Calu3 (cell line): Measurements from ENCODE around the gene JPT2. TPM values are rescaled to one million over a fixed set of nuclear protein-coding genes. Genes with fewer than 3 reads are reported as not detected.

Experiments used
- BruUV-seq: library from RNA; stranded (reverse); fragments of 400-500 nt; replicated peaks from 2 replicates; lab custom pipeline; 2021; lab: Mats Ljungman, UMichigan
- CTCF ChIA-PET: fragments of 300-600 bp; sonication (Branson Sonifier 250); formaldehyde crosslinking; loops from one replicate; lab custom pipeline; 2022; ENCODE audit warnings: antibody characterized with exemption; lab: Charles Lee
- DNase-seq: peaks from one replicate; pipeline ENCODE4 v3.0.0; 2022
- H3K27ac Mint-ChIP-seq: one replicate; pipeline ENCODE4 v1.8.0; 2022; ENCODE audit warnings: mixed read lengths; ENCODE audit not compliant: unreplicated experiment
- H3K27me3 Mint-ChIP-seq: one replicate; pipeline ENCODE4 v1.8.0; 2022; ENCODE audit warnings: mixed read lengths; ENCODE audit not compliant: unreplicated experiment
- H3K36me3 Mint-ChIP-seq: one replicate; pipeline ENCODE4 v1.8.0; 2022; ENCODE audit warnings: mild to moderate bottlenecking, moderate library complexity, mixed read lengths; ENCODE audit not compliant: insufficient read depth, unreplicated experiment
- H3K4me1 Mint-ChIP-seq: one replicate; pipeline ENCODE4 v1.8.0; 2022; ENCODE audit warnings: mild to moderate bottlenecking, low read depth, mixed read lengths; ENCODE audit not compliant: unreplicated experiment
- H3K4me3 Mint-ChIP-seq: one replicate; pipeline ENCODE4 v1.8.0; 2022; ENCODE audit warnings: mild to moderate bottlenecking, low read depth, moderate library complexity, mixed read lengths; ENCODE audit not compliant: unreplicated experiment
- H3K9me3 Mint-ChIP-seq: one replicate; pipeline ENCODE4 v1.8.0; 2022; ENCODE audit warnings: low read depth, mixed read lengths; ENCODE audit not compliant: unreplicated experiment
- CTCF ChIP-seq: fragments of 200-600 bp; IDR thresholded peaks from one replicate; pipeline ENCODE4 v1.8.0; 2022; ENCODE audit warnings: antibody characterized with exemption; ENCODE audit not compliant: unreplicated experiment
- intact Hi-C: fragments of 100-400 bp; cut with micrococcal nuclease; formaldehyde crosslinking; loops from one replicate; pipeline ENCODE4 v1.10.0; 2022; ENCODE audit not compliant: unreplicated experiment
- total RNA-seq: library from RNA; stranded (reverse); gene quantifications from 2 replicates; pipeline ENCODE4 v1.2.3, GENCODE V29; 2022

JPT2 gene
- total RNA-seq, 1 experiment from 2014 or later: 185 TPM

- intact Hi-C loops: no loop called here
- Mint-ChIP-seq H3K27ac (no peak overlapping the region), H3K36me3 (peaks cover 48% of the 10 kb centered on the region), H3K9me3 (no peaks in the 10 kb centered on the region), H3K4me3 (no peak overlapping the region), H3K27me3 (no peaks in the 10 kb centered on the region), H3K4me1 (no peaks in the 10 kb centered on the region)
- no peak for TF ChIP-seq CTCF
- CTCF ChIA-PET: no interaction called here
- no TSS peak for BruUV-seq
- DNase-seq: no peak
Measured at GRCh38 chr16:1637526-1637925, 40.6 kb upstream of the JPT2 start.

GRCh38 chr16:1638757-1639156, 39.3 kb upstream of the JPT2 start:
- H3K9me3 Mint-ChIP-seq: no peaks in the 10 kb centered on the region
- intact Hi-C loops: no loop called here
- no peak overlapping the region for H3K4me3 Mint-ChIP-seq
- no peaks in the 10 kb centered on the region for H3K4me1 Mint-ChIP-seq
- H3K27ac Mint-ChIP-seq: no peak overlapping the region
- no peak for TF ChIP-seq CTCF
- no TSS peak for BruUV-seq
- CTCF ChIA-PET: no interaction called here
- H3K27me3 Mint-ChIP-seq: no peaks in the 10 kb centered on the region
- peaks cover 49% of the 10 kb centered on the region for H3K36me3 Mint-ChIP-seq
- DNase-seq: no peak

GRCh38 chr16:1639282-1639681, 38.8 kb upstream of the JPT2 start:
- DNase-seq: no peak
- BruUV-seq: no TSS peak
- TF ChIP-seq CTCF: no peak
- Mint-ChIP-seq H3K27ac (no peak overlapping the region), H3K27me3 (no peaks in the 10 kb centered on the region), H3K9me3 (no peaks in the 10 kb centered on the region), H3K4me3 (no peak overlapping the region), H3K36me3 (peaks cover 48% of the 10 kb centered on the region), H3K4me1 (no peaks in the 10 kb centered on the region)
- CTCF ChIA-PET: no interaction called here
- intact Hi-C loops: no loop called here

- no peak for TF ChIP-seq CTCF
- CTCF ChIA-PET: no interaction called here
- no peak overlapping the region for H3K27ac Mint-ChIP-seq
Measured at GRCh38 chr16:1639860-1640259, 38.2 kb upstream of the JPT2 start.

More at GRCh38 chr16:1639860-1640259, 38.2 kb upstream of the JPT2 start:
- DNase-seq: no peak
- no TSS peak for BruUV-seq
- intact Hi-C loops: no loop called here
- H3K4me1 Mint-ChIP-seq: no peaks in the 10 kb centered on the region
- no peaks in the 10 kb centered on the region for H3K27me3 Mint-ChIP-seq
- peaks cover 51% of the 10 kb centered on the region for H3K36me3 Mint-ChIP-seq
- H3K4me3 Mint-ChIP-seq: no peak overlapping the region
- no peaks in the 10 kb centered on the region for H3K9me3 Mint-ChIP-seq
